Amniotic epithelial cell (primary cell): ENCODE data around the gene GID8.

Source experiments
- DNase-seq: peaks from one replicate; pipeline ENCODE4 v3.0.0-alpha.2; 2010; ENCODE audit warnings: low read depth

The GID8 gene

DNA sequence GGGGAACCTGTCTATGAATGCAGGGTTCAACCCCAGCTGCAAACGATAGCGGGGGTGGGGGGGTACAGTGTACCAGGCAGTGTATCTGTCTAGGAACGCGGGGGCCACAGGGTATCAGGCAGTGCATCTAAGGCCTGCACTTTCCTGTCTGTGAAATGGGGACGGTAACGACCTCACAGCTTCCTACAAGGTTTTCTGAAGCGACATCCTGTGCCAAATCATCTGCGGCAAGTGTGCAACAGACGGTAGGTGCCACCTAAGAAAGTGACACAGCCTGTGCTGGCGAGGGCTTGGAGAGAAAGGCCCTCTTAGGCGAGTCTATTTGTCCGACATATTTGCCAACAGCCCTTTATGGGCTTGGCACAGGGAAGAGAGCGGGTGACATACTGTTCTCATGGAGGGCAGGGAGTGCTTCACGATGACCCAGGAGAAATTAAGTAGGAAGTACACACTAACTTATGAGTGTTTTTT is 15.5 kb upstream of the GID8 start:
- DNase-seq = no peak

DNA sequence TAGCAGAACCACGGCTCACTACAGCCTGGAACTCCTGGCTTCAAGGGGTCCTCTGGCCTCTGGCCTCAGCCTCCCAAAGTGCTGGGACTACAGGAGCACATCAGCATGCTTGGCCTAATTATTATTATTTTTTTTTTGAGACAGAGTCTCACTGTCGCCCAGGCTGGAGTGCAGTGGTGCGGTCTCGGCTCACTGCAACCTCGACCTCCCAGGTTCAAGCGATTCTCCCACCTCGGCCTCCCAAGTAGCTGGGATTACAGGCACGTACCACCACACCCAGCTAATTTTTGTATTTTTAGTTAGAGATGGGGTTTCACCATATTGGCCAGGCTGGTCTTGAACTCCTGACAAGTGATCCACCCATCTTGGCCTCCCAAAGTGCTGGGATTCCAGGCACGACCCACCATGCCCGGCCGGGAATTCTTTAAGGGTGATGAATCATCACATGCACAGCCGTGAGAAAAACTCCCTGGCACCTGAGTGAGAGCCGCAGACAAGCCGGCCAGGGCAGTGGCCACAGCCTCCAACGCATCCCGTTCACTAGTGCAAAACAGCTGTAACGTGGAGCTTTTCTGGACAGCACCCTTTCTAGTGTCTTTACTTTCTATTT is 14.8 kb upstream of the GID8 start:
- DNase-seq = peak; percentile 92

DNA sequence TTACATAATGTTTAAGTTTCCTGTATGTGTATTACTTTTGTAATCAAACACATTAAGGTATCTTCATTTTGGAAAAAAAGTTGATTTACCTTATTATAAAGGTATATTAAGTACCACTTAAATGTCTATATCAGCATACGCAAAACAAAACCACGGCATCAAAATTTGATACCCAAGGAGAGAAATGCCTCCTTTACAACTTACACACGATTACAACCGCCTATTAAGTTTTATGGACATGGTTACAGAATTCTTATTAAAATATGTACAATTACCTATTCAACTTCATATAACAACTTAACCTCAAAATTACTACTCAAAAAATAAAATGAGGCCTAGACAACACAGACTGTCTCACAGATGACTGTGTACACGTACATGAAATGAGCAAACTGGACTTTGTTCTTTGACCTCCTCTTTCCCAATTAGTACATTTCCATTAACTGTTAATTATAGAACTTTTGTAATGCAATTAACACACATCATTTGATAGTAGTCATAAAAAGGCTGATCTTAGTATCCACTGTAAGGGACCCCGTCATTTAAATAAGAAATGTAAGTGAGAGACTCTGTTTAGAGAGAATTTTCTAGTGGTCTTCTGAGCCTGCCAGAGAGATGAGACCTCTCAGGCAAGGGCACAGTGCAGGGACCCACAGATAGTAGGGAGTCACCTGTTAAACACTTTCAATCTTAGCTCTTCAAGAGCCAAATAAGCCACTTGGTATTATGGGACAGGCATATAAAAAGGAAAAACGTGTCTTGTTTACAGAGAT is 14.1 kb upstream of the GID8 start:
- DNase-seq = no peak

DNA sequence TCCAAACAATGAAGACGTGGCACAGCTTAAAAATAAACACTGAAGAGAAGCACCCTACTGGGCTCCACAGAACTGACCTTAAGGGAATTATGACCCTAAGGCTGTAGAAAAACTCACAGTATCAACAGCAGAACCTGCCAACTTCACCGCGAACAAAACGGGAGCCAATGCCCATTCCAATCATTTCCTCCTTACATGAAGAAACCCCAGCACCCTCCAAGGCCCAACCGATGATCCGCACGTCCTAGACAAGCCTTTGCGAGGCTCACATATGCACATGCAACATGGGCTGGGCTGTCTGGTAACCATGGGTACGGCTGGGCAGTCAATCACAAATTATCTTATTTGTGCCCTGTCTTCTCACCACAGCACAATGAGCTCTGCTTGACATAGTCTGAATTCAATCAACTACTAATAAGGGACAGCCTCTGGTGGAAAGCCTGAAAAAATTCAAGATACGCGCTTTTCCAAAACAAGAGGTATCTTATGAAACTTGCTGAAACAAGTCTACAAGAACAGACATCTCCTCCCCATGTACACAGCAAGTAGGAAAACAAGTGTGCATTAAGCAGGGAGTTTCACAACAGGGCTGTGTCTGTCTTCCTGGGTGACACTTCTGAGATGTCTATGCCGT is 13.4 kb upstream of the GID8 start:
- peak; percentile 67 for DNase-seq

DNA sequence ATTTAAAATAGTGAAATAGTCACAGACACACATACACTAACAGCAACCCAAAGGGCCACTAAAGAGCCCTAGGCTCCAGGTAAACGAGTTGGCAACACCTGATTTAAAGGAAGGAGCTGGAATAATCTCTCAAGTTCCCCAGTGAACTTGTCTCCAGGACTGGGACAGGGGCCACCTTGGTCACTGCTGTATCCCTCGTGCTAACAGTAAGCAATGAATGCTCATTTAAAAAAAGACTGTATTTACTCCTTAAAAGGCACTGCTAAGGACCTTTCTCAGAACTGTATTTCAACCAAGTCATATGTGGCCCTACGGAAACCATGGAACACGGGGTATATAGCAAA is 12.9 kb upstream of the GID8 start:
- no peak for DNase-seq

DNA sequence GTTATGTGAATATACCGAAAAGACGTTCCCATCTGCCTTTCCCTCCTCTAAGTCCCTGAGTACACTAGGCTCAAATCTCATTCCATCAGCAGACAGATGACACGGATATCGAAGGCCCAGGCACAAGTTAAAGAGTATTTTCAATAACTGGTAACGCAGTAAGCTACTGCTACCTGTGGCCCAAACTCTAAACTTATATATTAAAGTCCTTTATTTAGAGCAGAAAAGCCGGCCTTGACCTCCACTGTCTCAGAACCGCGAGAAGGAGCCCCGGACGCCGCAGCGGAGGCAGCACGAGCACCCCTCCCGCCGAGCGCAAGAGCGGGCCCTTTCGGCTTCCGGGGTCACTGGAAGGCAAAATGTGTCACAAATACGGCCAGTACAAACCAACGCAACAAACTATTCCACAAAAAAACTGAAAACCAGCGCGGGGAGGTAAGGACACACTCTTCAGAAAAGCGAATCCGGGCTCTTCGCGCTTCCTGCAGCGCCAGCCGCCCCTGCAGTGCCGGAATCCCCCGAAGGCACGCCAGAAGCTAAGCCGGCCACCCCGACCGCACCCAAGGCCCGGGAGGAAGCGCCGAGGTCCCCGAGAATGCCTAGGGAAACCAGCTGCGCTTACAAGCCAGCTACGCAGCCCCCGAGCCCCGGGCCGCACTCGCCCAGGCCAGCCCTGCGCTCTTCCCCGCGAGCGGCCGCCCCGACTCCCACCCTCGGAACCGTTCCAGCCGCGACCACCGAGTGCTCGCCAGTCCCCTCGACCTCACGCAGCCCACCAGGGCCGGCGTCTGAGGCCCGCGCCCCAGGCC is 12.3 kb upstream of the GID8 start:
- no peak for DNase-seq

DNA sequence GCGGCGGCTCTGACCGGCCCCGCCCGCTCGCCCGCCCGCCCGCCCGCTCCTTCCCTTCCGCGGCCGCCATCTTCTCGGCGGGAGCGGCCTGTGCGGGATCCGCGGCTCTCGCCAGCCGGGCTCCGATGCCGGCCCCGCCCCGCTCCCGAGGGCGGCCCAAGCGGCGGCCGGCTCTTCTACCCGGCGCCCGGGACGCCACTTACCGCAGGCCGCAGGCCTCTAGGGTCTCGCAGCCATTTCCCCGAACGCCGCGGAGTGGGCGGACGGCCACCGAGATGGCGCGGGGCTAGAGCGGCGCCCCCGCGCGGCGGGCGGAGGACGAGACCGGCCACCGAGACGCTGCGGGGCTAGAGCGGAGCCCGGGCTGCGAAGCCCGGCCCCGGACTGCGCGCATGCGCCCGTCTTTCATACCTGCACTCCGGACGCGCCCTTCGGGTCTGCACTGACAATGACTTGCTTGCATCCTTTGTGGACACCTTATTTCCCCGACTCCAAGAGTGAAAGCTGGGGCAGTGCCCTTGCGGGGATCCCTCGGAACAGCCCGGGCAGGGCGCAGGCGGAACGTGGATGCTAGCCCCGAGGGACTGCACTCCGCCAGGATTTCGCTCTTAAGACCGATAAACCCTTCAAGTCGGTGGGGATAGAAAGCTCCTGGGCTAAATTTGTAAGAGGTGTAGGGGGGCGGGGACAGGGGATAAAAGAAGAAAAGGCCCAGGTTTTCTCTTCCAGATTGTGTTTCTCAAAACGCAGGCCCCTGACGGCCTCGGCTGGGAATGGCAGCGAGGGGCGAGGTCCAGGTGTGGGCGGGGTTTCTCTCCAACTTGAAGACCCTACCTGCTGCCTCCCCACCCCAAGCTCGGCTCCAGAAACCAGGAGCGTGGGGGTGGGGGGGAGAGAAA is 11.5 kb upstream of the GID8 start, which contains the start of gene DIDO1:
TSS of gene DIDO1 (minus strand) at position 277 of the 899 bp plus-strand sequence.
- DNase-seq = peak; percentile 73

DNA sequence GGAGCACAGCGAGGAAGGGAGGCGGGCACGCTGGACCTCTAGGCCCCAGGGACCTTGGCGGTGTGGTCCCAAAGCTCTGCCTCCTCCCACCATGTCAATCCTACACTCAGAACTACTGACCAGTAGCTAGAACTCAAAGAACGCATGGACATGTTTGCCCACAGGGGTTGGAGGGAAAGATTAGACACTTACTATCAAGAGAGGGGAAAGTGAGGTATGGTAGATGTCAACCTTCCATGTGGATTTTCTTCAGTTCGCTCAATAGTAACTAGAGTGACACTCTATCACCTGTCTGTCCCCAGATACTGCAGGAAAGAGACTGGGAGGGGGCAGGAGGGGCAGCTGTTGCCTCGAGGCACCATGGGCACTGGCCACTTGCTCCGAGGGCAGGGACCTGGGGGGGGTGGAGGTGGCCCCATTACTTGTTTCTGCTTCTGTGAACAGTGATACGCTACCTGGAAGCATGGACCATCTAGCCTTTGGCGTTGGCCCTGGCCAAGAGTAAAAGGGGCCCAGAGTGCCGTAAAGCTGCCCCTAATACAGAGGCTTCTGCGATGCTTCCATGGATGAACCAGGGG is 10.7 kb upstream of the GID8 start:
- DNase-seq = no peak

DNA sequence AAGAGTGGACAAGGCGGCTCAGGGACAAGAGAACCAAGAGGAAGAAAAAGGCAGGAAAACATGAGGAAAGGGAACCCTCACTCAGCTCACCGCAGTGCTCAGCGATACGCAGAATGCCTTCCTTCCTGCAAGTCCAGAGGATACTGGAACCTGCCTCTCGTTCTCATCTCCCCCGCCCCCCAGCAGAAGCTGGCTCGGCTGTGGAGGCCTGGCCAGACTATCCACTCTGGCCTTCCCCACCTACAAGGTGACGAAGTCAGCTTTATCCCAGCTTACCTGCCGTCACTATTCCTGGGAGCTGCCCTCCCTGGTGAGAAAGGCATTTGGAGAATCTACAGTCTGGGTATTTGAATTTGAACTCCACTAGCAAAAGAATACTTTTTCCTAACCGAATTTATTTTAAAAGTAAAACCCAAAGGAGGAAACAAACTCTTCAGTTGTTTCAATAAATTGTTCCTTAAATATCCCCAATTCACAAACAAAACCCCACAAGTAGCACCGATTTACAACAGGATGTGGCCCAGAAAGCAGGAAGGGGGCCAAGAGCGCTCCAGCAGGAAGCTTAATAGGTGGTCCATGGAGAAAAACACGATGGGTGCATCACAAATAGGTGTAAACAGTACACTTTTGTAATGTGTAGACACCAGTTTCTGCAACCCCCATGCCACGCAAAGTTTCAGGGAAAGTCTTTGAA is 9.6 kb upstream of the GID8 start:
- DNase-seq = no peak

DNA sequence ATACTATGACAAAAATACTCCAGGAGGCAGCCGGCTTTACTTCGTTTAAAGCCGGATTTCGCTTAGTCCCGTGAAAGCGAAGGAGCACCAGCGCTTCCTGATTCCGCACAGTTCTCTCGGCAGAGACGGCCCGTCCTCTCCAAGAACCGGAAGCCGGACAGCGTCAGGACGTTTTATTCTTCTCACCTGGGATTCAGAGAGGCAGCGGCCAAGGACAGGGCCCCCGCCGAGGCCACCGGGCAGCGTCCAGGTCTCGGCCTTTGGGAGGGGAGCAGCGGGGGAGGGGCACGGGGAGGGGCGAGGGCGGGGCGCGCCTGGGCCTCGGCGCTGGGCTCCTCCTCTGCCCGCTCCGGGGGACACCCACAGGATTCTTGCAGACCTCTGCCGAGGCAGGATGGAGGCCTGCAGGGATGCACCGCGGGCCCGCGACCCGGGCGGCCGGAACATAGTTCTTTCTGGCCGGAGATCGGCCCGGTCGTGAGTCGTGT is 8.9 kb upstream of the GID8 start:
- DNase-seq = peak; percentile 56

DNA sequence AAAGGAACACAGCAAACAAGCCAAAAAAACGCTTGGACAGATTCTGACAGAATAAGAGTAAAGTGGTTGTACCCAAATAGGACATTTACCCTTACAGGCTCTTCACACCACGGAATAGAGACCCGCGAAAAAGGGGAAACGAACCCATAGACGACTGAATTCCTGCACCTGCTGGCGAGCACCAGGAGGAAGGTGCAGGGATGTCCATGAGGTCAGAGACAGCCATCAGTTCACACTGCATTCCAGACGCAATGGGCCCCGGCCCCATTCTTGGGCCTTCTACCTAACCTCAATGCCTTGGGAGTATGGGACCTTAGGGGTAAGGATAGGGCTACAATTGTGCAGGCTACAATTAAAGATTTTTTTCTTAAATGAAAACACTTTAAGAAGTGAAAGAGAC is 6.5 kb upstream of the GID8 start:
- DNase-seq = no peak

DNA sequence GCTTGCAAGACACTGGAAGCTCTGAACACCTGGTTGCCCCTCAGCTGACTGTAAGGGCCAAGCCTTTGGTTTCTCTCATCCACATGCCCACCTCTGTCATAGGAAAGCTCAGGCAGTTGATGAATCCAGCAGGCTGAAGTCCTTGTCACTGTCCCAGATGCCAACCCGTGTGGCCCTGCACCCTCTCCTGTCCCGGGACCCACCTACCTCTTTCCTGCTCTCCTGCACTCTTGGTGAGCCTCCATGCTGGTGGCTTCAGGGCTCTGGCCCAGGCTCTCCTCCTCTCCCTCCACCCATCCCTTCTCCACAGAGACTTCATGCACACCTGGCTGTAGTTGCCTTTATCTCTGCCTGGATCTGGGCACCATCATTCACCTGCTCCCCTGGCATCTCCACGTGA is 4.0 kb upstream of the GID8 start:
- no peak for DNase-seq

DNA sequence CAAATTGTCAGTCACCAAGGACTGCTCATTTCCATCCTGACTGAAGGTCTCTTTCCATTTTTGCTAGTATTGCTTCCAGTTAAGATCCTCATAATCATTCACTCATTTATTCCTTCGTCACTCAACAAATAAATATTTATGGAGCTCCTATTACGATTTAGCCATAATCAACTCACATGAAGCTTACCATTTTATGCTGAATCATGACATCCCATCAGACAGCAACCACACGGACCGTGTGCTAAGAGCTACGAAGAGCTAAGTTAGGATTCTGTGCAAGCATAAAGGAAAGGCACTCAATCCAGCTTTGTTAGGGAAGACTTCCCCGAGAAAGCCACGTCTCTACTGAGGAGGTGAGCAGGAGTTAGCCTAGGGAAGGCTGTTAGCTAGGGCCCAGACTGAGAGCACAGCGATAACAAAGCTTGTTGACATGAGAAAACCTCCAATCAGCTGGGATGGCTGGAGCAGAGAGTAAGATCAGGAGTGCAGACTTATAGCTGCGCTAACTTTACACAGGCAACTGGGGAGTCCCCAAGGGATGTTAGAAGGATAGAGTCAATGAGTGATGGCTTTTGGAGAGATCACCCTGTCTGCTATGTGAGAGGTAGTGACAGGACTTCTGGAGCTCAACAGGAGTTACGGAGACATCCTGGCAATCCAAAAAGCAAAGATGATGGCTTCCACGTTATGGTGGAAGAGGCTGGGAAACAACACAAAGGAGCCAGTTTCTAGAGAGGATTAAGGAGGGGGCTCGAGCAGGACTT is 2.6 kb upstream of the GID8 start:
- no peak for DNase-seq

DNA sequence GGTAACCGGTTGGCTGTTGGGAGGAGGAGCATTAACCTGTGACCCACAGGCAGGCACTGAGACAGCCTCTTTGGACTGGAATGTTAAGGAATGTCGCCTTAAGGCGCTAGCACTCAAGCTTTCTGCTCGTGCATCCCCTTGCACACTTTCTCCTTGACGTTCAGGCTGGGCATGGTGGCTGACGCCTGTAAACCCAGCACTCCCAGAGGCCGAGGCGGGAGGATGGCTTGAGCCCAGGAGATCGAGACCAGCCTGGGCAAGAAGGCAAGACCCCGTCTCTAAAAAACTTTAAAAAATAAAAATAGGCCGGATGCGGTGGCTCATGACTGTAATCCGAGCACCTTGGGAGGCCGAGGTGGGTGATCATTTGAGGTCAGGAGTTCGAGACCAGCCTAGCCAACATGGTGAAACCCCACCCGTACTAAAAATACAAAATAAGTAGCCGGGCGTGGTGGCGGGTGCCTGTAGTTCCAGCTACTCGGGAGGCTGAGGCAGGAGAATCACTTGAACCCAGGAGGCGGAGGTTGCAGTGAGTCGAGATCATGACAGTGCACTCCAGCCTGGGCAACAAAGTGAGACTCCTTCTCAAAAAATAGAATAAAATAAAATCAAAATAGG is 1.9 kb upstream of the GID8 start:
- DNase-seq = no peak

DNA sequence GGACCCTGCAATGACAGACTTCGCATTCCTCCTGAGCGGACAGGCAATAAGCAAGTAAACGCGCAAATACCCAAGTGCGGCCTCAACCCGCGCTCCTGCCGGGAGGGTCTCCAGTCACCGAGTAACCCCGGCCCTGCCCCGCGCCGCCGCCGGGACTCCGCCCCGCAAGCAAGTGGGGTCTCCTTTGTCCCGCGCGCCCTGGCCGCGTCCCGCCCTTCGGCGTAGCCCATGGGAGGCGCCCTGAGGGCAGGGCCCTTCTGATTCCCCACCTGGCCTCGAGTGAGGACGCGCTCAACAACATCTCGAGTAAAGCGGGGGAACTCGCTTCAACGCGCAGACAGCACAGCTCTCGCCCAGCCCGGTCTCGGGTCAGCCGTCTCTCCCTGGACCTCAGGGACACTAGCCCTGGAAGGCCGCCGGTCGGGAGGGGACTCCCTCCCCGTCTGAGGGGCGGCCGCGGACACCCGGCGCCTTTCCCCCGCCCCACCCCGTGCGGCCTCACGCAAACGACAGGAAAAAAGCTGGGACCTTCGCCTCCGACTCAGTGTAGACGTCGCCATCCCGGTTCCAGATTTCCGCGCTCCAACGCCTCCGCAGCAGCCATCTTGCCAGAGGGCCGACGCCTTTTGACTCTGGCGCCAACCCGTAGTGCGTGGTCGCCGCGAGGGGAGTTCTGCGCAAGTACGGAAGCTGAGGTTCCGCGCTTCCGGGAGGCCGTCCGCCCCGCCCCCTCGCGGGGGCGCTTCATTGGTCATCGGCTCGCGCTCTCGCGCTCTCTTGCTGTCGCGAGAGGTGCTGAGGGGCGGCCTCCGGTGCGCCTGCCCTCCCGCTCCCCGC is 461 bp upstream of the GID8 start:
- peak; percentile 95 for DNase-seq

DNA sequence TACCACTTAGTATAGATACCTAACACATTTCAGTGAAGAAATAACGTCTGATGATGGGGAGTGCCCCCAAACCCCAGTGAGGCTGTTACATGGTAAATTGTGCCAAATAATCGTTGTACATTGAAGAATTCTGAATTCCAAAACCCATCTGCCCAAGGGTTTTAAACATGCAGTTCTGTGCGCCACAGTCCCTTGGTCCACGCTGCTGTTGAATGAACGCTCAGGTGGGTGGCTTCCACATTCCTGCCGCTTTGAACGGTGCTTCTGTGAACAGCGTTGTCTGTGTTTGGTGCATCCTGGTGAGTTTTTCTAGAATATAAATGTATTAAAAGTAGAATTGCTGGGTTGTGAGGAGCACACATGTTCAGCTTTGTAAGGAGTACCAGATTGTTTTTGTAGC is 2.9 kb downstream of the GID8 start:
- no peak for DNase-seq

DNA sequence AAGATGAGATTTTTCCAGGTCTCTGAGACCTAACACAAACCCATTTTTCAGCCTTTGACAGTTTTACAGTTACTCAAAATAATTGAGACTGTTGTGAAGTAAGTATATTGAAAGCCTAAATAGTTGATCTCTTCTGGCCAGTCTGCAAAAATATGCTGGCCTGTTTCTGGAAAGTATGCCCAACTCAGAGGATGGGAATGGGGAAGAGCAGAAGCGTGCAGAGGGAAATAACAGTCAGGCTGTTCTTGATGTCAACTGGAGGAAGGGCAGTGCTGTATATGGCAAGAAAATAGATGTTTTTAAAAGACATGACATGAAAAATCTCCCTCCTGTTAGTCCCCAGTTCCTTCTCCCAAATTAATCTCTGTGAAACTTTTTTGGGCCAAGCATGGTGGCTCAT is 3.8 kb downstream of the GID8 start:
- DNase-seq = no peak

DNA sequence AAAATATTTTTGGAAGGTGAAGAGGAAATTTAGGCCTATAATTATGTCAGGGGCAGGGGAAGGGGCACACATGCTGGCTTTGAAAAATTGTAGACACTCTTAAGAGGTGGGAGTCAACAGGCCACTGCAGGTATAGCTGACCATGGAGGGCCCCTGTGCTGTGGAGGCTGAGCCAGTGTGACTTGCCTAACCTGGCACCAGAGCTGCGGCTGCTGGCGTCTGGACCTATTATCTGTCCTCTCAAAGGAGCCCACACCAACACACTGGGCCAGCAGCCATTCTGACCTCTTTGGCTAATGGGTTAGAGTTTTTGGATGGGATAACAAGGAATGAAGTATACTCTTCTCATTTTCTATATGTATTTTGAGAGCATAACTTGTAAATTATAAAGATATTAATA is 4.5 kb downstream of the GID8 start:
- DNase-seq = no peak
